Measurements from ENCODE around the gene WDR48. TPM values are rescaled to one million over a fixed set of nuclear protein-coding genes. Genes with fewer than 3 reads are reported as not detected.
"Not testable (repeated sequence)": the region's sequence is repeated elsewhere in the genome, so short reads cannot be mapped to it uniquely, and the experiment has no call there.

WDR48 gene
- total and polyA plus RNA-seq, 5 experiments from 2014 or later: 32.7 to 70.8 (median 37.3) TPM

- no peak for DNase-seq
- ATAC-seq: no peak
- H3K27me3 Mint-ChIP-seq: peaks cover under 1 to 8% (median 6%) of the 10 kb centered on the region in 5 donors
- POLR2A ChIA-PET: no interaction called here
- H3K4me3 Mint-ChIP-seq: no peak overlapping the region
- no peaks in the 10 kb centered on the region for H3K9me3 Mint-ChIP-seq
- peaks cover 0 to 5% (median 0%) of the 10 kb centered on the region in 3 donors for H3K36me3 Mint-ChIP-seq
- no peaks in the 10 kb centered on the region for H3K4me1 Mint-ChIP-seq
- H3K27ac Mint-ChIP-seq: no peak overlapping the region
Measured at GRCh38 chr3:39025222-39025970, 26.4 kb upstream of the WDR48 start.

- no peak overlapping the region for H3K4me3 Mint-ChIP-seq
- DNase-seq: no peak
- no peak for ATAC-seq
- POLR2A ChIA-PET: no interaction called here
- H3K9me3 Mint-ChIP-seq: no peaks in the 10 kb centered on the region
- peaks cover 0 to 2% (median 0%) of the 10 kb centered on the region in 4 donors for H3K4me1 Mint-ChIP-seq
- peaks cover 0 to 3% (median 0%) of the 10 kb centered on the region in 3 donors for H3K36me3 Mint-ChIP-seq
- no peak overlapping the region for H3K27ac Mint-ChIP-seq
- H3K27me3 Mint-ChIP-seq: peaks cover 0 to 9% (median 5%) of the 10 kb centered on the region in 5 donors
Measured at GRCh38 chr3:39028546-39028945, 23.3 kb upstream of the WDR48 start.

GRCh38 chr3:39029556-39029955 lies 22.3 kb upstream of the WDR48 start:
- POLR2A ChIA-PET: no interaction called here
- Mint-ChIP-seq H3K9me3 (peaks cover 0 to 6% (median 0%) of the 10 kb centered on the region in 9 donors), H3K4me1 (peaks cover 0 to 2% (median 0%) of the 10 kb centered on the region in 4 donors), H3K27ac (no peak overlapping the region), H3K4me3 (no peak overlapping the region), H3K36me3 (peaks cover 0 to 3% (median 0%) of the 10 kb centered on the region in 3 donors), H3K27me3 (peaks cover 0 to 7% (median 4%) of the 10 kb centered on the region in 5 donors)
- DNase-seq (no peak), ATAC-seq (no peak)

GRCh38 chr3:39038165-39038564 lies 13.7 kb upstream of the WDR48 start:
- DNase-seq (no peak), ATAC-seq (no peak)
- Mint-ChIP-seq H3K4me1 (peaks cover 0 to 2% (median 0%) of the 10 kb centered on the region in 4 donors), H3K27ac (no peak overlapping the region), H3K36me3 (peaks cover 0 to 13% (median 5%) of the 10 kb centered on the region in 3 donors), H3K4me3 (no peak overlapping the region), H3K27me3 (peaks cover 0 to 19% (median 4%) of the 10 kb centered on the region in 5 donors), H3K9me3 (peaks cover 4 to 28% (median 8%) of the 10 kb centered on the region in 9 donors)
- POLR2A ChIA-PET: interaction anchor here (0.6 kb wide), 1 partner anchor 269 kb away, joined by 3 read pairs; no protein-coding TSS in a partner anchor

GRCh38 chr3:39050029-39050428 lies 1.8 kb upstream of the WDR48 start:
- Mint-ChIP-seq H3K27ac (peak overlapping the region; percentile 40 to 100 (median 91)), H3K4me3 (peak overlapping the region in 9 of 10 donors; percentile 11 to 51 (median 17)), H3K36me3 (peaks cover 0 to 7% (median 0%) of the 10 kb centered on the region in 3 donors), H3K27me3 (no peaks in the 10 kb centered on the region), H3K4me1 (peaks cover 19 to 60% (median 56%) of the 10 kb centered on the region in 4 donors), H3K9me3 (no peaks in the 10 kb centered on the region)
- DNase-seq (no peak), ATAC-seq (no peak)
- POLR2A ChIA-PET: interaction anchor here (0.8 kb wide), 1 partner anchor 334 kb away, joined by 3 read pairs; no protein-coding TSS in a partner anchor

GRCh38 chr3:39052583-39052982 lies 767 bp downstream of the WDR48 start:
- POLR2A ChIA-PET: interaction anchor here (0.5 to 0.8 kb wide), 2 partner anchors 50 to 72 kb away, joined by 3 read pairs; no protein-coding TSS in a partner anchor
- H3K36me3 Mint-ChIP-seq: peaks cover 0 to 7% (median 0%) of the 10 kb centered on the region in 3 donors

GRCh38 chr3:39053696-39054095 lies 1.9 kb downstream of the WDR48 start:
- peaks cover 0 to 10% (median 0%) of the 10 kb centered on the region in 3 donors for H3K36me3 Mint-ChIP-seq
- H3K27me3 Mint-ChIP-seq: no peaks in the 10 kb centered on the region
- peaks cover 35 to 82% (median 72%) of the 10 kb centered on the region in 4 donors for H3K4me1 Mint-ChIP-seq
- H3K9me3 Mint-ChIP-seq: no peaks in the 10 kb centered on the region
- ATAC-seq (no peak), DNase-seq (no peak)
- POLR2A ChIA-PET: no interaction called here
- peak overlapping the region in 3 of 10 donors; percentile 53 to 65 (median 53) for H3K27ac Mint-ChIP-seq
- H3K4me3 Mint-ChIP-seq: peak overlapping the region in 8 of 10 donors; percentile 23 to 98 (median 62)

More at GRCh38 chr3:39052583-39052982, 767 bp downstream of the WDR48 start:
- ATAC-seq (no peak), DNase-seq (peak in 3 of 10 donors; percentile 2 to 61 (median 2))
- no peaks in the 10 kb centered on the region for H3K9me3 Mint-ChIP-seq
- H3K4me1 Mint-ChIP-seq: peaks cover 30 to 75% (median 67%) of the 10 kb centered on the region in 4 donors
- no peaks in the 10 kb centered on the region for H3K27me3 Mint-ChIP-seq
- peak overlapping the region; percentile 92 to 100 (median 98) for H3K4me3 Mint-ChIP-seq
- peak overlapping the region; percentile 82 to 100 (median 99) for H3K27ac Mint-ChIP-seq

- H3K4me1 Mint-ChIP-seq: peaks cover 32 to 72% (median 67%) of the 10 kb centered on the region in 4 donors
- ATAC-seq (no peak), DNase-seq (no peak)
- no peaks in the 10 kb centered on the region for H3K27me3 Mint-ChIP-seq
- POLR2A ChIA-PET: no interaction called here
- H3K27ac Mint-ChIP-seq: peak overlapping the region in 5 of 10 donors; percentile 17 to 53 (median 40)
- peaks cover 0 to 2% (median 0%) of the 10 kb centered on the region in 9 donors for H3K9me3 Mint-ChIP-seq
- no peak overlapping the region for H3K4me3 Mint-ChIP-seq
- peaks cover 4 to 10% (median 6%) of the 10 kb centered on the region in 3 donors for H3K36me3 Mint-ChIP-seq
Measured at GRCh38 chr3:39056151-39056550, 4.3 kb downstream of the WDR48 start.

GRCh38 chr3:39061228-39061627 lies 9.4 kb downstream of the WDR48 start:
- ATAC-seq, H3K4me3 Mint-ChIP-seq, DNase-seq, H3K9me3 Mint-ChIP-seq, POLR2A ChIA-PET, H3K27me3 Mint-ChIP-seq: not testable (repeated sequence)
- Mint-ChIP-seq H3K27ac (peak overlapping the region in 1 of 10 donors; percentile 65), H3K4me1 (peaks cover 27 to 59% (median 51%) of the 10 kb centered on the region in 4 donors), H3K36me3 (peaks cover 4 to 37% (median 12%) of the 10 kb centered on the region in 3 donors)

GRCh38 chr3:39062180-39062579 lies 10.4 kb downstream of the WDR48 start:
- POLR2A ChIA-PET: no interaction called here
- no peak for DNase-seq
- Mint-ChIP-seq H3K36me3 (peaks cover 4 to 46% (median 21%) of the 10 kb centered on the region in 3 donors), H3K27me3 (no peaks in the 10 kb centered on the region), H3K27ac (peak overlapping the region in 5 of 10 donors; percentile 6 to 63 (median 9)), H3K4me3 (no peak overlapping the region), H3K9me3 (peaks cover 0 to 2% (median 0%) of the 10 kb centered on the region in 9 donors), H3K4me1 (peaks cover 19 to 51% (median 42%) of the 10 kb centered on the region in 4 donors)
- ATAC-seq: no peak

GRCh38 chr3:39063143-39063542 lies 11.3 kb downstream of the WDR48 start:
- Mint-ChIP-seq H3K27me3 (no peaks in the 10 kb centered on the region), H3K9me3 (peaks cover 0 to 2% (median 0%) of the 10 kb centered on the region in 9 donors), H3K27ac (no peak overlapping the region), H3K4me3 (no peak overlapping the region), H3K36me3 (peaks cover 4 to 51% (median 27%) of the 10 kb centered on the region in 3 donors), H3K4me1 (peaks cover 16 to 47% (median 38%) of the 10 kb centered on the region in 4 donors)
- POLR2A ChIA-PET: no interaction called here
- DNase-seq: no peak
- no peak for ATAC-seq

GRCh38 chr3:39064646-39065045 lies 12.8 kb downstream of the WDR48 start:
- POLR2A ChIA-PET: no interaction called here
- peak overlapping the region in 1 of 10 donors; percentile 18 for H3K4me3 Mint-ChIP-seq
- peak overlapping the region in 3 of 10 donors; percentile 6 to 51 (median 51) for H3K27ac Mint-ChIP-seq

GRCh38 chr3:39065197-39065596 lies 13.4 kb downstream of the WDR48 start:
- DNase-seq (peak in 4 of 10 donors; percentile 2 to 21 (median 7)), ATAC-seq (peak; percentile 89 to 94)
- POLR2A ChIA-PET: no interaction called here
- peaks cover 2 to 62% (median 29%) of the 10 kb centered on the region in 3 donors for H3K36me3 Mint-ChIP-seq
- peak overlapping the region in 4 of 10 donors; percentile 6 to 63 (median 36) for H3K27ac Mint-ChIP-seq
- no peaks in the 10 kb centered on the region for H3K27me3 Mint-ChIP-seq
- H3K9me3 Mint-ChIP-seq: peaks cover 0 to 2% (median 0%) of the 10 kb centered on the region in 9 donors
- H3K4me1 Mint-ChIP-seq: peaks cover 10 to 32% (median 26%) of the 10 kb centered on the region in 4 donors
- H3K4me3 Mint-ChIP-seq: no peak overlapping the region

More at GRCh38 chr3:39064646-39065045, 12.8 kb downstream of the WDR48 start:
- H3K27me3 Mint-ChIP-seq: no peaks in the 10 kb centered on the region
- H3K4me1 Mint-ChIP-seq: peaks cover 10 to 34% (median 28%) of the 10 kb centered on the region in 4 donors
- DNase-seq (no peak), ATAC-seq (no peak)
- H3K36me3 Mint-ChIP-seq: peaks cover 4 to 57% (median 27%) of the 10 kb centered on the region in 3 donors
- peaks cover 0 to 2% (median 0%) of the 10 kb centered on the region in 9 donors for H3K9me3 Mint-ChIP-seq
